Lung (tissue), 12 donors: ENCODE results near the gene UGT3A2. TPM values are rescaled to one million over a fixed set of nuclear protein-coding genes. Genes with fewer than 3 reads are reported as not detected.

Source experiments
- ATAC-seq: fragments of 200-7000 bp; cut with Tn5 transposase; one replicate; pipeline ENCODE4 v1.9.1; 2020; ENCODE audit warnings: moderate number of reproducible peaks; ENCODE audit not compliant: insufficient read depth, low FRiP score
- DNase-seq, 3 donors: peaks; one replicate each; pipeline ENCODE4 v3.0.0-alpha.2; 2013 to 2017
- H3K27ac ChIP-seq, 2 donors: one replicate each; pipeline ENCODE4 v1.5.1; 2013; ENCODE audit warnings: mild to moderate bottlenecking in 2 of 2, moderate library complexity in 2 of 2, control low read depth in 1 of 2, inconsistent platforms in 1 of 2, low read depth in 1 of 2, low read length in 1 of 2
- H3K27me3 ChIP-seq, 3 donors: one replicate each; pipeline ENCODE4 v1.5.1; 2013; ENCODE audit warnings: low read length in 2 of 3; ENCODE audit not compliant: control insufficient read depth in 3 of 3, insufficient read depth in 3 of 3
- H3K36me3 ChIP-seq, 4 donors: one replicate each; pipeline ENCODE4 v1.5.1; 2013; ENCODE audit warnings: low read length in 4 of 4, mild to moderate bottlenecking in 1 of 4, moderate library complexity in 1 of 4; ENCODE audit not compliant: control insufficient read depth in 4 of 4, insufficient read depth in 4 of 4
- H3K4me1 ChIP-seq, 5 donors: one replicate each; pipeline ENCODE4 v1.5.1; 2013; ENCODE audit warnings: low read length in 5 of 5, mild to moderate bottlenecking in 2 of 5, moderate library complexity in 1 of 5; ENCODE audit not compliant: control insufficient read depth in 5 of 5, insufficient read depth in 5 of 5
- H3K4me3 ChIP-seq: one replicate; pipeline ENCODE4 v1.5.1; 2013; ENCODE audit warnings: mild to moderate bottlenecking, control low read depth, moderate library complexity
- H3K9ac ChIP-seq, 2 donors: one replicate each; pipeline ENCODE4 v1.5.1; 2013; ENCODE audit warnings: low read length in 2 of 2, control low read depth in 1 of 2; ENCODE audit not compliant: insufficient read depth in 1 of 2
- H3K9me3 ChIP-seq, 4 donors: one replicate each; pipeline ENCODE4 v1.5.1; 2013; ENCODE audit warnings: low read length in 3 of 4, mild to moderate bottlenecking in 1 of 4, moderate library complexity in 1 of 4; ENCODE audit not compliant: control insufficient read depth in 4 of 4, insufficient read depth in 3 of 4
- WGBS, 2 donors: extraction: QIAGEN DNeasy Blood & Tissue Kit; methylation state at CpG; one replicate each; pipeline ENCODE4 v1.1.7; 2013; 5-methylcytosine and 5-hydroxymethylcytosine counted together
- polyA plus RNA-seq, 2 donors: library from polyadenylated mRNA; stranded (reverse); fragments of 200-250 nt; gene quantifications; one replicate each; pipeline ENCODE4 v1.2.1, GENCODE V29; 2013
- total RNA-seq, 2 donors: library from RNA; depleted of rRNA in 1 of 2; stranded (reverse); fragments of >200 nt in 1 of 2; gene quantifications; one replicate each; pipeline ENCODE4 v1.2.1, GENCODE V29; 2014 to 2021
- TF ChIP-seq, protein P1 (sequence below): IDR thresholded peaks from 2 replicates; pipeline ENCODE4 v1.5.1; 2012; ENCODE audit warnings: mild to moderate bottlenecking; ENCODE audit errors: control extremely low read depth, extremely low read depth
- donor health status: control.
- donor health status: control.
- donor health status: Bipolar disorder and iron deficiency.
- donor health status: healthy.
- donor health status: DM: yes; HTN: yes; CAD: no.

UGT3A2 gene
- total and polyA plus RNA-seq, 4 donors: 0.05 to 0.12 TPM; not detected in 2

GRCh38 chr5:36052538-36052937 is 14.1 kb downstream of the UGT3A2 start:
- H3K9ac ChIP-seq: no peak overlapping the region
- no peaks in the 10 kb centered on the region for H3K4me1 ChIP-seq
- H3K4me3 ChIP-seq: no peak overlapping the region
- no peak for DNase-seq
- H3K9me3 ChIP-seq: no peaks in the 10 kb centered on the region
- no peaks in the 10 kb centered on the region for H3K27me3 ChIP-seq
- no peak for ATAC-seq
- no peak overlapping the region for H3K27ac ChIP-seq
- no peaks in the 10 kb centered on the region for H3K36me3 ChIP-seq
- TF ChIP-seq, protein P1, sequence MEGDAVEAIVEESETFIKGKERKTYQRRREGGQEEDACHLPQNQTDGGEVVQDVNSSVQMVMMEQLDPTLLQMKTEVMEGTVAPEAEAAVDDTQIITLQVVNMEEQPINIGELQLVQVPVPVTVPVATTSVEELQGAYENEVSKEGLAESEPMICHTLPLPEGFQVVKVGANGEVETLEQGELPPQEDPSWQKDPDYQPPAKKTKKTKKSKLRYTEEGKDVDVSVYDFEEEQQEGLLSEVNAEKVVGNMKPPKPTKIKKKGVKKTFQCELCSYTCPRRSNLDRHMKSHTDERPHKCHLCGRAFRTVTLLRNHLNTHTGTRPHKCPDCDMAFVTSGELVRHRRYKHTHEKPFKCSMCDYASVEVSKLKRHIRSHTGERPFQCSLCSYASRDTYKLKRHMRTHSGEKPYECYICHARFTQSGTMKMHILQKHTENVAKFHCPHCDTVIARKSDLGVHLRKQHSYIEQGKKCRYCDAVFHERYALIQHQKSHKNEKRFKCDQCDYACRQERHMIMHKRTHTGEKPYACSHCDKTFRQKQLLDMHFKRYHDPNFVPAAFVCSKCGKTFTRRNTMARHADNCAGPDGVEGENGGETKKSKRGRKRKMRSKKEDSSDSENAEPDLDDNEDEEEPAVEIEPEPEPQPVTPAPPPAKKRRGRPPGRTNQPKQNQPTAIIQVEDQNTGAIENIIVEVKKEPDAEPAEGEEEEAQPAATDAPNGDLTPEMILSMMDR: no peak

DNA sequence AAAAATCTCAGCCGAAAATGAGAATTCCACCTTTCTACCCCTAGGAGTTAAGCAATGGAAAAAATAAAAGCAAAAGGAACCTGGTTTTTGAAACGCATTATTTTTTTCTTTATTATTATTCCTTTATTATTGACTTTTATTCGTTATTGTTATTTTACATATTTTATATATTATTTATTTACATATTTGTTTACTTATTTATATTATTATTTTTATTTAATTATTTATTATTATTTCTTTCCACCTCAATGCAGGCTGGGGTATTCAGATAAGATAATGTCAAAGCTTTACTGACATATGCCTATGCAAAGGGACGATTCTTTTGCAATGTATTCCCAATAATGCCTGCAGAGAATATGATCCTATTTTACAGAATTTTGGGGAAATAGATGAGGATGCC is 16.7 kb downstream of the UGT3A2 start:
- H3K4me3 ChIP-seq: no peak overlapping the region
- H3K27ac ChIP-seq: no peak overlapping the region
- no peaks in the 10 kb centered on the region for H3K36me3 ChIP-seq
- H3K4me1 ChIP-seq: no peaks in the 10 kb centered on the region
- DNase-seq: no peak
- TF ChIP-seq, protein P1: no peak
- no peak for ATAC-seq
- H3K9ac ChIP-seq: no peak overlapping the region
- no peaks in the 10 kb centered on the region for H3K9me3 ChIP-seq
- WGBS, 2 donors: 84 to 95% methylated on average over 4 of the region's 4 CpGs
- no peaks in the 10 kb centered on the region for H3K27me3 ChIP-seq

GRCh38 chr5:36047384-36048160 is 19.1 kb downstream of the UGT3A2 start:
- Histone ChIP-seq H3K36me3 (no peaks in the 10 kb centered on the region), H3K9me3 (no peaks in the 10 kb centered on the region), H3K27me3 (no peaks in the 10 kb centered on the region), H3K9ac (no peak overlapping the region), H3K4me3 (no peak overlapping the region), H3K4me1 (no peaks in the 10 kb centered on the region), H3K27ac (no peak overlapping the region)
- ATAC-seq (no peak), DNase-seq (no peak)
- TF ChIP-seq, protein P1: no peak
- WGBS, 2 donors: 87 to 89% methylated on average over 3 of the region's 3 CpGs

DNA sequence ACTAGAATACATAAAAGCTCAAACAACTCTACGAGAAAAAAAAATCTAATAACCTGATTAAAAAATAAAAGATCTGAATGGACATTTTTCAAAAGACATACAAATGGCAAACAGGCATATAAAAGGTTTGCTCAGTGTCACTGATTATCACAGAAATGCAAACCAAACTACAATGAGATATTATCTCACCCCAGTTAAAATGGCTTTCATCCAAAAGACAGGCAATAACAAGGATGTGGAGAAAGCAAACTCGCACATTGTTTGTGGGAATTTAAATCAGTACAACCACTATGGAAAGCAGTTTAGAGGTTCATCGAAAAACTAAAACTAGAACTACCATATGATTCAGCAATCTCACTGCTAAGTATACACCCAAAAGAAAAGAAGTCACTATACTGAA is 20.8 kb downstream of the UGT3A2 start:
- ATAC-seq: no peak
- Histone ChIP-seq H3K9ac (no peak overlapping the region), H3K4me3 (no peak overlapping the region), H3K9me3 (no peaks in the 10 kb centered on the region), H3K27ac (no peak overlapping the region), H3K36me3 (no peaks in the 10 kb centered on the region), H3K4me1 (no peaks in the 10 kb centered on the region), H3K27me3 (no peaks in the 10 kb centered on the region)
- TF ChIP-seq, protein P1: no peak
- DNase-seq: no peak
- 65 to 79% methylated on average over 3 of the region's 3 CpGs for WGBS, 2 donors
